HL-60 (cell line): Measurements from ENCODE around the gene RAB25.

Experiments used
- DNase-seq, 2 experiments: peaks; one replicate each; pipeline ENCODE4 v3.0.0-alpha.2; 2010 to 2020; ENCODE audit warnings: low read depth in 1 of 2, low spot score in 1 of 2
- H3K27ac ChIP-seq: fragments of 250-450 bp; sonication (Bioruptor Pico); replicated peaks from 2 replicates; pipeline ENCODE4 v1.5.1; 2020; ENCODE audit warnings: mild to moderate bottlenecking, moderate library complexity
- H3K27me3 ChIP-seq: fragments of 250-450 bp; sonication (Bioruptor Pico); 2 replicates; pipeline ENCODE4 v1.5.1; 2021; ENCODE audit warnings: mild to moderate bottlenecking, moderate library complexity; ENCODE audit not compliant: insufficient read depth, poor library complexity, severe bottlenecking
- H3K4me3 ChIP-seq: replicated peaks from 2 replicates; pipeline ENCODE4 v1.5.1; 2011; ENCODE audit warnings: mild to moderate bottlenecking, control low read depth, low read length; ENCODE audit not compliant: insufficient read depth
- GABPA ChIP-seq: IDR thresholded peaks from 2 replicates; pipeline ENCODE4 v1.6.1; 2012; ENCODE audit warnings: low read depth
- POLR2AphosphoS5 ChIP-seq: IDR thresholded peaks from 2 replicates; pipeline ENCODE4 v1.6.1; 2012; ENCODE audit warnings: low read depth
- SPI1 ChIP-seq: IDR thresholded peaks from 2 replicates; pipeline ENCODE4 v1.6.1; 2012; ENCODE audit warnings: low read depth, mild to moderate bottlenecking, borderline replicate concordance
- TF ChIP-seq, protein P1 (sequence below): IDR thresholded peaks from one replicate; pipeline ENCODE4 v1.5.1; 2011; ENCODE audit warnings: low read length, control low read depth, inconsistent platforms; ENCODE audit not compliant: insufficient read depth
- TF ChIP-seq, protein P2 (sequence below): IDR thresholded peaks from 2 replicates; pipeline ENCODE4 v1.6.1; 2012; ENCODE audit warnings: low read depth; ENCODE audit not compliant: insufficient replicate concordance

The RAB25 gene

DNA sequence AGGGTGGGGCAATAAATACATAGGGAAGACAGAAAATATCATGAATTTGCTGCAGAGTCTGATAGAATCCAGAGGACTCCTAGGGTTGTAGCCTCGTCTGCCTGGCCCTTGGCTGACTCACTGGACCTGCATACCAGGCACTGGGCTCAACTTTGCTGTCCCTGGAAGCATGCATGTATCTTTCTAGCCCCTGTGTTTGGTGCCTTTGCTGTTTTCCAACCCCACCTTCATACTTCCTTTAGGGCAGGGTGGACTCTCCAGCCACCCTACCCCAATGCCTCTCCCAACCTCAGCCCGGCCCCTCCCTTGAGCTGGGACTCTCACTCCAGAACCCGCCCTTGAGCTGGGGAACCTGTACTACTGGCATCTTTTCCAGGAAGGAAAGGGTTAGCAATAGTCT is 1.2 kb downstream of the RAB25 start:
- no peak overlapping the region for H3K27ac ChIP-seq
- H3K27me3 ChIP-seq: no peaks in the 10 kb centered on the region
- no peak for TF ChIP-seq GABPA
- TF ChIP-seq POLR2AphosphoS5: no peak
- TF ChIP-seq, protein P1, sequence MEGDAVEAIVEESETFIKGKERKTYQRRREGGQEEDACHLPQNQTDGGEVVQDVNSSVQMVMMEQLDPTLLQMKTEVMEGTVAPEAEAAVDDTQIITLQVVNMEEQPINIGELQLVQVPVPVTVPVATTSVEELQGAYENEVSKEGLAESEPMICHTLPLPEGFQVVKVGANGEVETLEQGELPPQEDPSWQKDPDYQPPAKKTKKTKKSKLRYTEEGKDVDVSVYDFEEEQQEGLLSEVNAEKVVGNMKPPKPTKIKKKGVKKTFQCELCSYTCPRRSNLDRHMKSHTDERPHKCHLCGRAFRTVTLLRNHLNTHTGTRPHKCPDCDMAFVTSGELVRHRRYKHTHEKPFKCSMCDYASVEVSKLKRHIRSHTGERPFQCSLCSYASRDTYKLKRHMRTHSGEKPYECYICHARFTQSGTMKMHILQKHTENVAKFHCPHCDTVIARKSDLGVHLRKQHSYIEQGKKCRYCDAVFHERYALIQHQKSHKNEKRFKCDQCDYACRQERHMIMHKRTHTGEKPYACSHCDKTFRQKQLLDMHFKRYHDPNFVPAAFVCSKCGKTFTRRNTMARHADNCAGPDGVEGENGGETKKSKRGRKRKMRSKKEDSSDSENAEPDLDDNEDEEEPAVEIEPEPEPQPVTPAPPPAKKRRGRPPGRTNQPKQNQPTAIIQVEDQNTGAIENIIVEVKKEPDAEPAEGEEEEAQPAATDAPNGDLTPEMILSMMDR: no peak
- H3K4me3 ChIP-seq: no peak overlapping the region
- DNase-seq: no peak

DNA sequence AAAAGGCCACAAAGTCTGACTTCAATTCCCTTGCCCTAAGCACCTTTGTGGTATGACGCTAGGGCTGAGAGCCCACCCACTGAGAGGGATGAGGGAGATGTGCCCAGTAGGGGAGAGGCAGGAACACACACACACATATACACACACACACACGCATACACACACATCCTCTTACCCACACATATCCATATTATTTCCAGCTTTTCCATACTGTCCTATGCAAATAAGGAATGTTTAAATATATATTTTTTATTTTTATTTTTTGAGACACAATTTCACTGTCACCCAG is 3.0 kb downstream of the RAB25 start:
- TF ChIP-seq SPI1: no peak
- TF ChIP-seq POLR2AphosphoS5: no peak
- TF ChIP-seq GABPA: no peak
- TF ChIP-seq, protein P2, sequence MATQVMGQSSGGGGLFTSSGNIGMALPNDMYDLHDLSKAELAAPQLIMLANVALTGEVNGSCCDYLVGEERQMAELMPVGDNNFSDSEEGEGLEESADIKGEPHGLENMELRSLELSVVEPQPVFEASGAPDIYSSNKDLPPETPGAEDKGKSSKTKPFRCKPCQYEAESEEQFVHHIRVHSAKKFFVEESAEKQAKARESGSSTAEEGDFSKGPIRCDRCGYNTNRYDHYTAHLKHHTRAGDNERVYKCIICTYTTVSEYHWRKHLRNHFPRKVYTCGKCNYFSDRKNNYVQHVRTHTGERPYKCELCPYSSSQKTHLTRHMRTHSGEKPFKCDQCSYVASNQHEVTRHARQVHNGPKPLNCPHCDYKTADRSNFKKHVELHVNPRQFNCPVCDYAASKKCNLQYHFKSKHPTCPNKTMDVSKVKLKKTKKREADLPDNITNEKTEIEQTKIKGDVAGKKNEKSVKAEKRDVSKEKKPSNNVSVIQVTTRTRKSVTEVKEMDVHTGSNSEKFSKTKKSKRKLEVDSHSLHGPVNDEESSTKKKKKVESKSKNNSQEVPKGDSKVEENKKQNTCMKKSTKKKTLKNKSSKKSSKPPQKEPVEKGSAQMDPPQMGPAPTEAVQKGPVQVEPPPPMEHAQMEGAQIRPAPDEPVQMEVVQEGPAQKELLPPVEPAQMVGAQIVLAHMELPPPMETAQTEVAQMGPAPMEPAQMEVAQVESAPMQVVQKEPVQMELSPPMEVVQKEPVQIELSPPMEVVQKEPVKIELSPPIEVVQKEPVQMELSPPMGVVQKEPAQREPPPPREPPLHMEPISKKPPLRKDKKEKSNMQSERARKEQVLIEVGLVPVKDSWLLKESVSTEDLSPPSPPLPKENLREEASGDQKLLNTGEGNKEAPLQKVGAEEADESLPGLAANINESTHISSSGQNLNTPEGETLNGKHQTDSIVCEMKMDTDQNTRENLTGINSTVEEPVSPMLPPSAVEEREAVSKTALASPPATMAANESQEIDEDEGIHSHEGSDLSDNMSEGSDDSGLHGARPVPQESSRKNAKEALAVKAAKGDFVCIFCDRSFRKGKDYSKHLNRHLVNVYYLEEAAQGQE: no peak
- TF ChIP-seq, protein P1: no peak
- H3K27me3 ChIP-seq: no peaks in the 10 kb centered on the region
- H3K27ac ChIP-seq: no peak overlapping the region
- no peak overlapping the region for H3K4me3 ChIP-seq
- DNase-seq: no peak

DNA sequence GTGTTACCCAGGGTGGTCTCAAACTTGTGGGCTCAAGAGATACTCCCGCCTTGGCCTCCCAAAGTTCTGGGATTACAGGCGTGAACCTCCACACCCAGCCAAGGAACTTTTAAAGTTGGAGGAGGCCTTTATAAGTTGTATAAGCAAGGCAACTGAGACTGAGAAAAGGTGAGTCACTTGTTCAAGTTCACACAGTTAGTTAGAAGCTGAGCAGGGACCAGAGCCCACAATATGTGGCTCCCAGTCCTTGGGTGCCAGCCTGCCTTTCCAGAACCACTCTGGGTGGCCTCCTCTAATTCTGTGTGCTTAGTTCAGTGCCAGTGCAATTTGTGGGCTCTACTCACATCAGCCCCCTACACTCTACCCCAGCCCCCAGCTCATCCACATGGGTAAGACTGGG is 3.7 kb downstream of the RAB25 start:
- TF ChIP-seq, protein P1: no peak
- no peak for TF ChIP-seq GABPA
- TF ChIP-seq, protein P2: no peak
- TF ChIP-seq SPI1: no peak
- no peak for TF ChIP-seq POLR2AphosphoS5
- H3K27ac ChIP-seq: no peak overlapping the region
- no peaks in the 10 kb centered on the region for H3K27me3 ChIP-seq
- H3K4me3 ChIP-seq: no peak overlapping the region
- no peak for DNase-seq

DNA sequence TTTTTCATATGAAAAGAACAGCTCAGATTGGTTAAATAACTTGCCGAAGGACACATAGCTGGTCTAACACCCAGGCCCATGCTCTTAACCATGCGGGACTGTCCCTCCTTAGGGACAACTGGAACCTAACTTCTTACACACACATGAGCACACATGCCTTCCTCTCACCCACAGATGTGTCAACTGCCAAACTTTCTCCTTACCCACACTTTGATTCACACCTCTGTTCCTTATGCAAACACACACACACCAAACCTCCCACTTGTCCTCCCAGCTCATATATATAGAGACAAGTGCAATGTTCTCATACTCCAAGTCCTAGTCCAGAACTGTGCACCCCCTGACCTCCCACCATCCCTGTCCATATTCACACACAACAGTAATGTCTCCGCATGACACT is 4.3 kb downstream of the RAB25 start:
- no peak overlapping the region for H3K4me3 ChIP-seq
- TF ChIP-seq, protein P1: no peak
- TF ChIP-seq GABPA (no peak), POLR2AphosphoS5 (no peak), SPI1 (no peak)
- TF ChIP-seq, protein P2: no peak
- no peaks in the 10 kb centered on the region for H3K27me3 ChIP-seq

More for the DNA sequence above, 4.3 kb downstream of the RAB25 start:
- DNase-seq: no peak
- no peak overlapping the region for H3K27ac ChIP-seq
